Astrocyte (in vitro differentiated cells and primary cell): ENCODE data around the gene DPP4.

Experiments
- CTCF ChIP-seq: IDR thresholded peaks from 2 replicates; pipeline ENCODE4 v1.5.1; 2011; ENCODE audit warnings: low read depth, mild to moderate bottlenecking, inconsistent platforms, low read length, moderate library complexity; ENCODE audit not compliant: insufficient read depth
- EZH2 ChIP-seq: IDR thresholded peaks from 2 replicates; pipeline ENCODE4 v1.6.1; 2012; ENCODE audit warnings: mild to moderate bottlenecking, low read length, inconsistent platforms; ENCODE audit not compliant: insufficient read depth

- TF ChIP-seq CTCF (no peak), EZH2 (no peak)
These were observed 40.3 kb upstream of the DPP4 start for GRCh38 chr2:162114271-162114670.
